WTC11 (cell line): ENCODE measurements around the gene TMEM92. TPM values are rescaled to one million over a fixed set of nuclear protein-coding genes. Genes with fewer than 3 reads are reported as not detected.

ENCODE experiments used
- ATAC-seq: fragments of 200-7000 bp; cut with Tn5 transposase; 2 replicates; pipeline ENCODE4 v1.10.0; 2021; ENCODE audit warnings: mild to moderate bottlenecking, moderate library complexity
- CTCF ChIA-PET: fragments of 300-600 bp; sonication (Branson Sonifier 250); formaldehyde crosslinking; loops from one replicate; lab custom pipeline; 2021; ENCODE audit warnings: antibody characterized with exemption; lab: Charles Lee
- POLR2A ChIA-PET: fragments of 350-600 bp; sonication (Branson Sonifier 250); formaldehyde crosslinking; loops from one replicate; lab custom pipeline; 2021; ENCODE audit warnings: antibody characterized with exemption; lab: Charles Lee
- DNase-seq: peaks from one replicate; pipeline ENCODE4 v3.0.0; 2021; ENCODE audit warnings: low spot score
- H3K27ac Mint-ChIP-seq: 2 replicates; pipeline ENCODE4 v1.8.0; 2021; ENCODE audit warnings: mixed read lengths
- H3K27me3 Mint-ChIP-seq: 2 replicates; pipeline ENCODE4 v1.8.0; 2021; ENCODE audit warnings: low read depth, mild to moderate bottlenecking, moderate library complexity, mixed read lengths
- H3K36me3 Mint-ChIP-seq: 2 replicates; pipeline ENCODE4 v1.8.0; 2021; ENCODE audit warnings: mixed read lengths
- H3K4me1 Mint-ChIP-seq: 2 replicates; pipeline ENCODE4 v1.8.0; 2022; ENCODE audit warnings: mixed read lengths
- H3K4me3 Mint-ChIP-seq: 2 replicates; pipeline ENCODE4 v1.8.0; 2021; ENCODE audit warnings: mild to moderate bottlenecking, moderate library complexity, mixed read lengths
- H3K9me3 Mint-ChIP-seq: 2 replicates; pipeline ENCODE4 v1.8.0; 2021; ENCODE audit warnings: mixed read lengths
- EMX1 ChIP-seq: fragments of 250-450 bp; sonication (Bioruptor Pico); IDR thresholded peaks from 2 replicates; pipeline ENCODE4 v1.8.0; 2021; ENCODE audit warnings: mild to moderate bottlenecking
- ESRRA ChIP-seq: sonication (generic); formaldehyde crosslinking; IDR thresholded peaks from 2 replicates; pipeline ENCODE4 v1.8.1; 2022; ENCODE audit warnings: mild to moderate bottlenecking, missing genetic modification reagents, borderline replicate concordance
- FOXJ3 ChIP-seq: sonication (generic); formaldehyde crosslinking; IDR thresholded peaks from 2 replicates; pipeline ENCODE4 v1.9.0; 2021; ENCODE audit warnings: missing genetic modification reagents, mild to moderate bottlenecking, borderline replicate concordance
- FOXP1 ChIP-seq: sonication (generic); formaldehyde crosslinking; IDR thresholded peaks from 2 replicates; pipeline ENCODE4 v1.8.0; 2022; ENCODE audit warnings: missing genetic modification reagents, mild to moderate bottlenecking, moderate library complexity, borderline replicate concordance
- HMGA2 ChIP-seq: fragments of 250-450 bp; sonication (Bioruptor Pico); IDR thresholded peaks from 2 replicates; pipeline ENCODE4 v1.4.0; 2021; ENCODE audit warnings: mild to moderate bottlenecking, moderate library complexity
- MYBL2 ChIP-seq: sonication (generic); formaldehyde crosslinking; IDR thresholded peaks from 2 replicates; pipeline ENCODE4 v1.8.1; 2023; ENCODE audit warnings: mild to moderate bottlenecking, moderate library complexity, missing genetic modification reagents
- NFE2L1 ChIP-seq: sonication (generic); formaldehyde crosslinking; IDR thresholded peaks from 2 replicates; pipeline ENCODE4 v1.8.1; 2023; ENCODE audit warnings: missing genetic modification reagents
- NFYB ChIP-seq: sonication (generic); formaldehyde crosslinking; conservative IDR thresholded peaks from 2 replicates; pipeline ENCODE4 v1.8.0; 2022; ENCODE audit warnings: low read depth, missing genetic modification reagents
- NR2C2 ChIP-seq: sonication (generic); formaldehyde crosslinking; IDR thresholded peaks from 2 replicates; pipeline ENCODE4 v1.8.0; 2022; ENCODE audit warnings: mild to moderate bottlenecking, missing genetic modification reagents
- TEAD1 ChIP-seq: sonication (generic); formaldehyde crosslinking; IDR thresholded peaks from 2 replicates; pipeline ENCODE4 v1.8.0; 2022; ENCODE audit warnings: mild to moderate bottlenecking, missing genetic modification reagents
- ZNF263 ChIP-seq: sonication (generic); formaldehyde crosslinking; IDR thresholded peaks from 2 replicates; pipeline ENCODE4 v1.8.1; 2022; ENCODE audit warnings: low read depth, mild to moderate bottlenecking, moderate library complexity, missing genetic modification reagents
- ZNF396 ChIP-seq: fragments of 250-450 bp; sonication (Bioruptor Pico); IDR thresholded peaks from 2 replicates; pipeline ENCODE4 v1.8.0; 2021; ENCODE audit warnings: mild to moderate bottlenecking, moderate library complexity, borderline replicate concordance
- total RNA-seq: library from RNA; stranded (reverse); gene quantifications from 3 replicates; pipeline ENCODE4 v1.2.3, GENCODE V29; 2021
- TF ChIP-seq, protein P1 (sequence below): fragments of 250-450 bp; sonication (Bioruptor Pico); IDR thresholded peaks from 2 replicates; pipeline ENCODE4 v1.9.0; 2021; ENCODE audit warnings: mild to moderate bottlenecking
- TF ChIP-seq, protein P2 (sequence below): sonication (generic); formaldehyde crosslinking; IDR thresholded peaks from 2 replicates; pipeline ENCODE4 v1.8.0; 2022; ENCODE audit warnings: mild to moderate bottlenecking, missing genetic modification reagents
- TF ChIP-seq, protein P3 (sequence below): fragments of 250-450 bp; sonication (Bioruptor Pico); IDR thresholded peaks from 2 replicates; pipeline ENCODE4 v1.9.0; 2021; ENCODE audit warnings: mild to moderate bottlenecking, borderline replicate concordance
- TF ChIP-seq, protein P4 (sequence below): sonication (generic); formaldehyde crosslinking; IDR thresholded peaks from 2 replicates; pipeline ENCODE4 v1.8.1; 2022; ENCODE audit warnings: low read depth, mild to moderate bottlenecking, moderate library complexity, missing genetic modification reagents, borderline replicate concordance

Gene TMEM92
- total RNA-seq, 1 experiment from 2014 or later: 9.8 TPM

DNA sequence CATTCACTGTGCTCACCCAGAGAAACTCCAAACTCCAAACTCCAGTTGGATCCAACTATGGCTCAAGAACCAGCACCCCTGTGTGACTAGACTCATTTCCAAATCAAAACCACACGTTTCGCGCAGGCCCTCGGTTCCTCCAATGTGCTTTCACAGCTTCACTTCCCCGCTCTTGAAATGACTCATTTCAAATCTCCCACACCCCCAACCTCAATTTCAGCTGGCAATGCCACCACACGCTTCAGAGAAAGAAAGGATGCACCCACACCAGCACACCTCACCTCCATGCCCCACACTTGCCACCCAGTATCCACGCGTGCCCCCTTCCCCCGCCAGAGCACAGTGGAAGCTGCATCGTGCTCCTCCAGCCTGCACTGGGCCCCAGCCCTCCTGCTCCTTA lies 9.0 kb downstream of the TMEM92 start:
- no peak for TF ChIP-seq FOXJ3 (CRISPR knock-in tag)
- no peak for TF ChIP-seq ESRRA (CRISPR knock-in tag)
- TF ChIP-seq MYBL2: no peak
- TF ChIP-seq NFE2L1 (CRISPR knock-in tag): no peak
- TF ChIP-seq, protein P1, sequence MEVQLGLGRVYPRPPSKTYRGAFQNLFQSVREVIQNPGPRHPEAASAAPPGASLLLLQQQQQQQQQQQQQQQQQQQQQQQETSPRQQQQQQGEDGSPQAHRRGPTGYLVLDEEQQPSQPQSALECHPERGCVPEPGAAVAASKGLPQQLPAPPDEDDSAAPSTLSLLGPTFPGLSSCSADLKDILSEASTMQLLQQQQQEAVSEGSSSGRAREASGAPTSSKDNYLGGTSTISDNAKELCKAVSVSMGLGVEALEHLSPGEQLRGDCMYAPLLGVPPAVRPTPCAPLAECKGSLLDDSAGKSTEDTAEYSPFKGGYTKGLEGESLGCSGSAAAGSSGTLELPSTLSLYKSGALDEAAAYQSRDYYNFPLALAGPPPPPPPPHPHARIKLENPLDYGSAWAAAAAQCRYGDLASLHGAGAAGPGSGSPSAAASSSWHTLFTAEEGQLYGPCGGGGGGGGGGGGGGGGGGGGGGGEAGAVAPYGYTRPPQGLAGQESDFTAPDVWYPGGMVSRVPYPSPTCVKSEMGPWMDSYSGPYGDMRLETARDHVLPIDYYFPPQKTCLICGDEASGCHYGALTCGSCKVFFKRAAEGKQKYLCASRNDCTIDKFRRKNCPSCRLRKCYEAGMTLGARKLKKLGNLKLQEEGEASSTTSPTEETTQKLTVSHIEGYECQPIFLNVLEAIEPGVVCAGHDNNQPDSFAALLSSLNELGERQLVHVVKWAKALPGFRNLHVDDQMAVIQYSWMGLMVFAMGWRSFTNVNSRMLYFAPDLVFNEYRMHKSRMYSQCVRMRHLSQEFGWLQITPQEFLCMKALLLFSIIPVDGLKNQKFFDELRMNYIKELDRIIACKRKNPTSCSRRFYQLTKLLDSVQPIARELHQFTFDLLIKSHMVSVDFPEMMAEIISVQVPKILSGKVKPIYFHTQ: no peak
- TF ChIP-seq NR2C2 (CRISPR knock-in tag): no peak
- no peak for TF ChIP-seq ZNF396 (CRISPR knock-in tag)
- TF ChIP-seq, protein P2, sequence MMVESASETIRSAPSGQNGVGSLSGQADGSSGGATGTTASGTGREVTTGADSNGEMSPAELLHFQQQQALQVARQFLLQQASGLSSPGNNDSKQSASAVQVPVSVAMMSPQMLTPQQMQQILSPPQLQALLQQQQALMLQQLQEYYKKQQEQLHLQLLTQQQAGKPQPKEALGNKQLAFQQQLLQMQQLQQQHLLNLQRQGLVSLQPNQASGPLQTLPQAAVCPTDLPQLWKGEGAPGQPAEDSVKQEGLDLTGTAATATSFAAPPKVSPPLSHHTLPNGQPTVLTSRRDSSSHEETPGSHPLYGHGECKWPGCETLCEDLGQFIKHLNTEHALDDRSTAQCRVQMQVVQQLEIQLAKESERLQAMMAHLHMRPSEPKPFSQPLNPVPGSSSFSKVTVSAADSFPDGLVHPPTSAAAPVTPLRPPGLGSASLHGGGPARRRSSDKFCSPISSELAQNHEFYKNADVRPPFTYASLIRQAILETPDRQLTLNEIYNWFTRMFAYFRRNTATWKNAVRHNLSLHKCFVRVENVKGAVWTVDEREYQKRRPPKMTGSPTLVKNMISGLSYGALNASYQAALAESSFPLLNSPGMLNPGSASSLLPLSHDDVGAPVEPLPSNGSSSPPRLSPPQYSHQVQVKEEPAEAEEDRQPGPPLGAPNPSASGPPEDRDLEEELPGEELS: no peak
- TF ChIP-seq, protein P3, sequence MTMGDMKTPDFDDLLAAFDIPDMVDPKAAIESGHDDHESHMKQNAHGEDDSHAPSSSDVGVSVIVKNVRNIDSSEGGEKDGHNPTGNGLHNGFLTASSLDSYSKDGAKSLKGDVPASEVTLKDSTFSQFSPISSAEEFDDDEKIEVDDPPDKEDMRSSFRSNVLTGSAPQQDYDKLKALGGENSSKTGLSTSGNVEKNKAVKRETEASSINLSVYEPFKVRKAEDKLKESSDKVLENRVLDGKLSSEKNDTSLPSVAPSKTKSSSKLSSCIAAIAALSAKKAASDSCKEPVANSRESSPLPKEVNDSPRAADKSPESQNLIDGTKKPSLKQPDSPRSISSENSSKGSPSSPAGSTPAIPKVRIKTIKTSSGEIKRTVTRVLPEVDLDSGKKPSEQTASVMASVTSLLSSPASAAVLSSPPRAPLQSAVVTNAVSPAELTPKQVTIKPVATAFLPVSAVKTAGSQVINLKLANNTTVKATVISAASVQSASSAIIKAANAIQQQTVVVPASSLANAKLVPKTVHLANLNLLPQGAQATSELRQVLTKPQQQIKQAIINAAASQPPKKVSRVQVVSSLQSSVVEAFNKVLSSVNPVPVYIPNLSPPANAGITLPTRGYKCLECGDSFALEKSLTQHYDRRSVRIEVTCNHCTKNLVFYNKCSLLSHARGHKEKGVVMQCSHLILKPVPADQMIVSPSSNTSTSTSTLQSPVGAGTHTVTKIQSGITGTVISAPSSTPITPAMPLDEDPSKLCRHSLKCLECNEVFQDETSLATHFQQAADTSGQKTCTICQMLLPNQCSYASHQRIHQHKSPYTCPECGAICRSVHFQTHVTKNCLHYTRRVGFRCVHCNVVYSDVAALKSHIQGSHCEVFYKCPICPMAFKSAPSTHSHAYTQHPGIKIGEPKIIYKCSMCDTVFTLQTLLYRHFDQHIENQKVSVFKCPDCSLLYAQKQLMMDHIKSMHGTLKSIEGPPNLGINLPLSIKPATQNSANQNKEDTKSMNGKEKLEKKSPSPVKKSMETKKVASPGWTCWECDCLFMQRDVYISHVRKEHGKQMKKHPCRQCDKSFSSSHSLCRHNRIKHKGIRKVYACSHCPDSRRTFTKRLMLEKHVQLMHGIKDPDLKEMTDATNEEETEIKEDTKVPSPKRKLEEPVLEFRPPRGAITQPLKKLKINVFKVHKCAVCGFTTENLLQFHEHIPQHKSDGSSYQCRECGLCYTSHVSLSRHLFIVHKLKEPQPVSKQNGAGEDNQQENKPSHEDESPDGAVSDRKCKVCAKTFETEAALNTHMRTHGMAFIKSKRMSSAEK (CRISPR knock-in tag): no peak
- TF ChIP-seq TEAD1 (CRISPR knock-in tag): no peak
- TF ChIP-seq HMGA2 (CRISPR knock-in tag): no peak
- TF ChIP-seq, protein P4, sequence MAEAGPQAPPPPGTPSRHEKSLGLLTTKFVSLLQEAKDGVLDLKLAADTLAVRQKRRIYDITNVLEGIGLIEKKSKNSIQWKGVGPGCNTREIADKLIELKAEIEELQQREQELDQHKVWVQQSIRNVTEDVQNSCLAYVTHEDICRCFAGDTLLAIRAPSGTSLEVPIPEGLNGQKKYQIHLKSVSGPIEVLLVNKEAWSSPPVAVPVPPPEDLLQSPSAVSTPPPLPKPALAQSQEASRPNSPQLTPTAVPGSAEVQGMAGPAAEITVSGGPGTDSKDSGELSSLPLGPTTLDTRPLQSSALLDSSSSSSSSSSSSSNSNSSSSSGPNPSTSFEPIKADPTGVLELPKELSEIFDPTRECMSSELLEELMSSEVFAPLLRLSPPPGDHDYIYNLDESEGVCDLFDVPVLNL (CRISPR knock-in tag): no peak
- no peak for TF ChIP-seq NFYB (CRISPR knock-in tag)
- no peak for TF ChIP-seq EMX1 (CRISPR knock-in tag)
- TF ChIP-seq ZNF263 (CRISPR knock-in tag): no peak
- no peak for TF ChIP-seq FOXP1 (CRISPR knock-in tag)
- Mint-ChIP-seq H3K4me1 (peaks cover 39% of the 10 kb centered on the region), H3K9me3 (peaks cover 5% of the 10 kb centered on the region), H3K36me3 (peaks cover 7% of the 10 kb centered on the region), H3K27ac (no peak overlapping the region), H3K4me3 (no peak overlapping the region), H3K27me3 (peaks cover 6% of the 10 kb centered on the region; the same call in 1 of the 2 replicates)
- no peak for DNase-seq
- CTCF ChIA-PET: interaction anchor here (1.3 to 3.8 kb wide), 3 partner anchors 10 to 114 kb away, joined by 3 to 32 read pairs (median 21); partner anchors contain the start of genes COL1A1 and TMEM92
- POLR2A ChIA-PET: interaction anchor here (1.1 kb wide), 1 partner anchor 9 kb away, joined by 3 read pairs; the partner anchor contains the start of gene TMEM92
- no peak for ATAC-seq
